HG02885 (cell line): Measurements from ENCODE around the gene TSPAN17.

Source experiments
- ATAC-seq: cut with Tn5 transposase; IDR thresholded peaks from one replicate; pipeline ENCODE4 v1.9.1; 2021; ENCODE audit warnings: mild to moderate bottlenecking; ENCODE audit not compliant: unreplicated experiment, poor library complexity

The TSPAN17 gene

DNA sequence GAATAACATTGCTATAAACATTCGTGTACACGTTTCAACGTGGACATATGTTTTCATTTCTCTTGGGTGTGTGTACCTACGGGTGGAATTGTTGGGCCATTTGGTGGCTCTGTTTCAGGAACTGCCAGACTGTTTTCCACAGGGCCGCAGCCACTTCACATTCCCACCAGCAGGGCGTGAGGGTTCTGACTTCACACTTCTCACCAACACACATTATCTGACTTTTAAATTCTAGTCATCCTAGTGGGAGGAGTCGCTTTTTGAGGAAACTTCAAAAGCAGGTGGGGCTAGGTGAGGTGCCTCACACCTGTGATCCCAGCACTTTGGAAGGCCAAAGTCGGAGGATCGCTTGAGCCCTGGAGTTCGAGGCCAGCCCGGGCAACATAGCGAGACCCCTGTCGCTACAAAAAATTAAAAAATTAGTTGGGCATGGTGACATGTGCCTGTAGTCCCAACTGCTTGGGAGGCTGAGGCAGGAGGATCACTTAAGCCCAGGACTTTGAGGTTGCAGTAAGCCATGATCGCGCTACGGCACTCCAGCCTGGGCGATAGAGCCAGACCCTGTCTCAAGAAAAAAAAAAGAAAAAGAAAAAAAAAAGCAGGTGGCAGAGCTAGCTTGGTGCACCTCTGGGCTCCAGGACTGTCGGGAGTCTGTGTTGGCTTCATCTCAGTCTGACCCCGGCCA, 28.5 kb downstream of the TSPAN17 start:
- ATAC-seq, result no peak

GRCh38 chr5:176676361-176676824, 29.1 kb downstream of the TSPAN17 start:
- no peak for ATAC-seq

DNA sequence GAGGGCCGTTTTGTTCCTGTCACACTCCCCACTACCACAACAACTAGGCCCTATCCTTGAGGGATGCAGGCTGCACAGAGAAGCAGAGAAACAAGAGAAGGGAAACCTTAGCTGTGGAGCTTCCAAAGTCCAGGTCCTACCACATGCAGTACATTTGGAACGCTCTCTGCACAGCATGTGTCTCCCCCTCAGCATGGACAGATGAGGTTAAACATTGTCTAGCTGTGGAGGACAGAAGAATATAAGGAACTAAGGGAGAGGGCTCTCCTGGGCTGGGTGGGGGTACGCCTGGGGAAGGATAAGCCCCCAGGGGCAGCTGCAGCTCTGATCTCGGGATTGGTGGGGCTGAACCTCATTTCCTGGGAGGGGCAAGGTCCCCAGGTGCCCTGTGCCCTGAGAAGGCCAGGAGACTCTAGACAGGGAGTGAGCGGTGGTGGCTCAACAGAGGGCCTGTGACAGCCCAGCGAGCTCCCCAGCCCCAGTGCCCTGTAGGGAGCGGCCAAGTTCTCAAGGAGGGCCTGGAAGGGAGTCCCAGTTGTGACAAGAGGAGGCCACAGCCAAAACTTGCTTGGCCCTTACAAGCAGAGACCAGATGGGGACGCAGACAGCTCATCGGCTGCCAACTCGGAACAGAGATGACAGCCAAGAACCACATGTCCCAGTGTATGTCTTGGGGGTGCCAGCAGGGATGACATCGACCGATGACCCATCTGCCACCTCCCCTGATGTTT, 30.1 kb downstream of the TSPAN17 start:
- no peak for ATAC-seq

- no peak for ATAC-seq
Measured at GRCh38 chr5:176678584-176678983, 31.3 kb downstream of the TSPAN17 start.

DNA sequence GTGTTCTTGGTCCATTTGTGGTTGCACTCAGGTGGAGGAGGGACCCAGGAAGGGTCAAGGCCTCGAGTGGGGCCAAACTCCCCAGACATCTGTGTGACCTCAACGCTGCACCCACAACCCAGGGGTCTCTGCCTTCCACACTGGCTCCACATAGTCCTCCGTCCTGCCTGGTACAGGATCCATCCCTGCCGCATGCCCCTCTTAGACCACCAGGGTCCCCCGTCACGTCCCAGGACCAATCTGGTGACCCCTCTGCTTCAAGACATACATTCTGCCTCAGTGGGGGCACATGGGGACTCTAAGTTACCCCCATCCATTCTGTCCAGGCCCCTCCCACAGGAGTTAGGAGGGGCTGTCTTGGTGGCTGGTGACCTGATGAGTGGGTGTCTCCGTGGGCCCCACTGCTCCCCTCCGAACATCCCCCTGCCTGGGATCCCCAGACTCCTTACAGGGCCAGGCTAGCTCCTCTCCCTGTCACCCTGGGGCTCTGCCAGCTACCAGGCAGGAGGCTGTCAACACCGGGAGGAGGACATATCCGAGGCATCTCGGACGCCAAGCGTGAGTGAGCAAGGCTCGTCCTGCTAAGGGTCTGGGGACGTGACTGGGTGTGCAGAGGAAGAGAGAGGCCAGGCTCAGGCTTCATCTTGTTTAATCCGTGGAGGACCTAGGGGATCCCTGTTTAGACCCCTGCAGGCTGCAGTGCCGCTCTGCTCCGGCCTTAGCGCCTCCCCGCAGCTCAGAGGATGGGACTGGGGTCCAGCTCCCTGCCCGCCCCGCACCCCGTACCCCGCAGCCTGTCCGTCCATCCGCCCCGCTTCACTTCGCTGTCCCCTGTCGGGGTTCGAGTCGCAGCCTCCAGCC, 32.3 kb downstream of the TSPAN17 start:
- ATAC-seq, result no peak

DNA sequence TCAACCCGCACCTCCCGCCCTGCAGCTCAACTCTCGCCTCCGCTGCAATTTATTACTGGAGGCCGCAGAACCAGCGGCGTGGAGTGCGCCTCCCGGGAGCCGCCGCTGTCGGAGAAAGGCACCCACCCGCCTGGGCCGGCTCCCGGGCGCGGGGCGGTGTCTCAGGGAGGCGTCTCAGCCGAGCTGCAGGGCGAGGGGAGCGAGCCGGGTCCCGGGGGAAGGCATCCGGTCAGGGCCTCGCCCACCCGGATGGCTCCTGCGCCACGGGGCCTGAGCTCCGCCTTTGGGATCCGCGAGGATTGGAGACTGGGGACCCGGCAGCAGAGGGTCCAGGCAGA, 32.9 kb downstream of the TSPAN17 start:
- no peak for ATAC-seq

GRCh38 chr5:176682016-176682531, 34.8 kb downstream of the TSPAN17 start:
- no peak for ATAC-seq

- no peak for ATAC-seq
Measured at GRCh38 chr5:176685010-176685409, 37.7 kb downstream of the TSPAN17 start.

- no peak for ATAC-seq
Measured at GRCh38 chr5:176687247-176687646, 40.0 kb downstream of the TSPAN17 start.

DNA sequence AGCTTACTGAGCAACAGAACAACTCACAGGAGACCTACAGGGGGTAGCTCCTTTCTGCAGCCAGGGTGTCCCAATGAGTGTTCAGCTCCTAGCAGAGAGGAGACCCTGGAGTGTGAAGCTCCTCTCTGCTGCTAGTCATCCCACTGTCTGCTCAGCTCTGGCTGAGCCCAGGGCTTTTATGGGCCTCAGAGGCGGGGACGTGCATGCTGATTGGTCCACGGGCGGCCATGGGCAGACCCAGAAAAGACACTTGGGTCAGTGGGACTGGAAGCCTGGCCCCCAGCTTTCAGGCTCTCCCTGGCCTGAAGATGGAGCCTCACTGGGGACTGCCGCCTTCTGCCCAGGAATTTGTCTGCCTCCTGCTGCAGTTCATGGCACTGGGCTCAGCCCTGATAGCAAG, 40.6 kb downstream of the TSPAN17 start:
- no peak for ATAC-seq

DNA sequence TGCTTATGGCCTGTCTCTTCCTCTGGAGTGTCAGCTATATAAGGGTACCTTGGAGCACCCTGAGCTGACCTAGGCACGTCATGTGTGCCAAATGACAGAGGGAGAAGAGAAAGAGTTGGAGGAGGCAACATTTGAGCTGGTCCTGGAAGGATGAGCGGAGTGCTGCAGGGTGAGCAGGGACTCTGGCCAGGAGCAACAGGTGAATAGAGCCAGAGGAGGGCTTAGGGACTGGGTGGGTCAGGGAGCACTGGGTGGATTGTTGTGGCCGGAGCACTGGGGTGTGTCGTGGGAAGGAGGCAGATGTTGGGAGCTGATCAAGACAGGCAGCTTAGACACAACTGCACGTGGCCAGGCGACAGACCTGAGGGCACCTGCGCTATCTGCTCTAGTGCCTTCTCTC, 43.6 kb downstream of the TSPAN17 start:
- no peak for ATAC-seq

DNA sequence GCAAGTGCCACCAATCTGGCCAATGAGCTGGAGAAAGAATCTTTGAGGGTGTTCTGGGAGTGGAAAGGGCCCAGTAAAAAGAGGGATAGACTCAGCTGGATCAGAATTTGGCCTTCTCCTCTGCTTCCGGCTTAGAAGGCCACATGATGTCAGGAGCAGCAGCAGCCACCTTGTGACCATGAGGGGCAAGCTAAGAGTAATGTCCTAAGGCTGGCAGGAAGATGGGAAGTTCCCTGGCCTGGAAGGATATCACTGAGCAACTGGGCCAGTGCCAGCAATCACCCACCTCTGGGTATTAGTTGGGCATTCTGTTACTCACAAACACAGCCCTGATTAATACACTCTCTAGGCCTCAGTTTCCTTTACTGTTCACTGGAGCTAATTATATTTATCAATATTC, 44.2 kb downstream of the TSPAN17 start:
- no peak for ATAC-seq

- ATAC-seq, result no peak
Measured at GRCh38 chr5:176692326-176692725, 45.0 kb downstream of the TSPAN17 start.

- ATAC-seq, result no peak
Measured at GRCh38 chr5:176692839-176693476, 45.7 kb downstream of the TSPAN17 start.

GRCh38 chr5:176693477-176693851, 46.2 kb downstream of the TSPAN17 start:
- ATAC-seq, result no peak

GRCh38 chr5:176694146-176694545, 46.9 kb downstream of the TSPAN17 start:
- no peak for ATAC-seq

- no peak for ATAC-seq
Measured at GRCh38 chr5:176694631-176695030, 47.3 kb downstream of the TSPAN17 start.

DNA sequence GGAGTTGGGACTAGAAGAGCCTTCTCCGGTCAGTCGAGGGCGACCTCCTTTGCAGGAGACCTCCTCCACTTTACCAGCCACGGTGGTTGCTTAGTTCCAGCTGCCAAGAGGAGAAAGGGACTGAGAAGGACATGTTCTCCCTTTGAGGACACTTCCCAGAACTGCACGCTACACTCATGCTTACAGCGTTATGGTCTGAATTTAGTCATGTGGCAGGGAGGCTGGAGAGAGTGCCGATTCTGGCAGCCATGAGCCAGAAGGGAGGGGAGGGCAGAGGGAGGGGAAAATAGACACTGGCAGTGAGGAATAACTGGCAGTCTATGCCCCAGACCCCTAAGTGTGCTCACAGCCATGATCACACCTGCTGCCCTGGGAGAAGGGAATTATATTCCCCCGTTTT, 47.8 kb downstream of the TSPAN17 start:
- ATAC-seq, result no peak

GRCh38 chr5:176697267-176697933, 50.1 kb downstream of the TSPAN17 start:
- ATAC-seq, result no peak
